OCI-LY7 (cell line): Measurements from ENCODE around the gene EPHB1. TPM values are rescaled to one million over a fixed set of nuclear protein-coding genes. Genes with fewer than 3 reads are reported as not detected.

ENCODE experiments used
- BruUV-seq: library from RNA; stranded (reverse); fragments of 400-500 nt; replicated peaks from 2 replicates; lab custom pipeline; 2021; lab: Mats Ljungman, UMichigan
- CTCF ChIA-PET: fragments of 300-600 bp; sonication (Branson Sonifier 250); formaldehyde crosslinking; loops from one replicate; lab custom pipeline; 2022; ENCODE audit warnings: antibody characterized with exemption; ENCODE audit not compliant: unreplicated experiment; lab: Charles Lee
- POLR2A ChIA-PET: fragments of 300-600 bp; sonication (Branson Sonifier 250); formaldehyde crosslinking; loops from one replicate; lab custom pipeline; 2022; ENCODE audit warnings: antibody characterized with exemption; lab: Charles Lee
- DNase-seq: peaks from one replicate; pipeline ENCODE4 v3.0.0-alpha.2; 2015; ENCODE audit warnings: low spot score
- H2AFZ ChIP-seq: fragments of 200-600 bp; sonication (generic), shearing (Covaris generic); 2 replicates; pipeline ENCODE4 v1.6.1; 2014; ENCODE audit warnings: mild to moderate bottlenecking, antibody characterized with exemption, low read length, moderate library complexity
- H3K27ac ChIP-seq: fragments of 200-600 bp; sonication (generic); 2 replicates; pipeline ENCODE4 v1.5.1; 2014; ENCODE audit warnings: mixed run types, low read depth, mild to moderate bottlenecking, moderate library complexity, low read length, inconsistent platforms; ENCODE audit not compliant: poor library complexity, severe bottlenecking
- H3K36me3 ChIP-seq: fragments of 200-600 bp; sonication (generic); 2 replicates; pipeline ENCODE4 v1.6.1; 2014; ENCODE audit warnings: mild to moderate bottlenecking, antibody characterized with exemption, low read length, moderate library complexity, mixed read lengths; ENCODE audit not compliant: insufficient read depth
- H3K4me1 ChIP-seq: fragments of 200-600 bp; sonication (generic); 2 replicates; pipeline ENCODE4 v1.5.1; 2014; ENCODE audit warnings: mild to moderate bottlenecking, low read length; ENCODE audit not compliant: insufficient read depth, poor library complexity, severe bottlenecking
- H3K4me2 ChIP-seq: fragments of 200-600 bp; sonication (generic); 2 replicates; pipeline ENCODE4 v1.6.1; 2014; ENCODE audit warnings: mild to moderate bottlenecking, low read length
- H3K4me3 ChIP-seq: fragments of 200-600 bp; sonication (generic); 2 replicates; pipeline ENCODE4 v1.5.1; 2014; ENCODE audit warnings: mild to moderate bottlenecking, low read depth, low read length; ENCODE audit not compliant: poor library complexity, severe bottlenecking
- H3K79me2 ChIP-seq: fragments of 200-600 bp; sonication (generic); 2 replicates; pipeline ENCODE4 v1.6.1; 2016; ENCODE audit warnings: low read depth, mild to moderate bottlenecking, low read length, moderate library complexity, mixed read lengths; ENCODE audit not compliant: insufficient read depth
- H3K9me2 ChIP-seq: fragments of 200-600 bp; sonication (generic); 2 replicates; pipeline ENCODE4 v1.6.1; 2016; ENCODE audit warnings: mild to moderate bottlenecking, low read length, mixed read lengths; ENCODE audit not compliant: insufficient read depth
- H3K9me3 ChIP-seq: fragments of 200-600 bp; sonication (generic); 2 replicates; pipeline ENCODE4 v1.6.1; 2014; ENCODE audit warnings: mild to moderate bottlenecking, mixed run types, low read length, mixed read lengths
- H4K20me1 ChIP-seq: fragments of 200-600 bp; sonication (generic); 2 replicates; pipeline ENCODE4 v1.6.1; 2014; ENCODE audit warnings: mild to moderate bottlenecking, antibody characterized with exemption, low read length, moderate library complexity, mixed read lengths; ENCODE audit not compliant: insufficient read depth
- CTCF ChIP-seq: fragments of 200-600 bp; sonication (generic); conservative IDR thresholded peaks from 2 replicates; pipeline ENCODE4 v1.5.1; 2014; ENCODE audit warnings: mild to moderate bottlenecking, antibody characterized with exemption, low read length, moderate library complexity, mixed read lengths
- EZH2phosphoT487 ChIP-seq: fragments of 200-600 bp; sonication (generic); IDR thresholded peaks from 2 replicates; pipeline ENCODE4 v1.6.1; 2018; ENCODE audit warnings: low read depth, borderline replicate concordance, mild to moderate bottlenecking, mixed run types, antibody characterized with exemption, low read length, moderate library complexity, mixed read lengths
- intact Hi-C: fragments of 100-400 bp; cut with micrococcal nuclease; formaldehyde crosslinking; loops from one replicate; pipeline ENCODE4 v1.10.0; 2022; ENCODE audit not compliant: unreplicated experiment
- total RNA-seq, 2 experiments: library from RNA; depleted of rRNA in 1 of 2; stranded (reverse); fragments of >200 nt in 1 of 2; shearing (Covaris generic) in 1 of 2; gene quantifications; 2 replicates each; pipeline ENCODE4 v1.2.3, GENCODE V29; 2014 to 2022

Gene EPHB1
- total RNA-seq, 2 experiments from 2014 or later, result 0.54 to 1.3 TPM

GRCh38 chr3:135175728-135176277, 380.7 kb downstream of the EPHB1 start:
- ChIA-PET CTCF (no interaction called here), POLR2A (no interaction called here)
- BruUV-seq, result no TSS peak
- Histone ChIP-seq H3K79me2 (no peaks in the 10 kb centered on the region), H3K36me3 (no peaks in the 10 kb centered on the region), H3K9me3 (no peaks in the 10 kb centered on the region), H3K27ac (no peak overlapping the region), H3K9me2 (no peaks in the 10 kb centered on the region), H3K4me2 (no peak overlapping the region), H3K4me1 (no peaks in the 10 kb centered on the region), H2AFZ (no peak overlapping the region), H4K20me1 (no peaks in the 10 kb centered on the region), H3K4me3 (no peak overlapping the region)
- intact Hi-C loops, result no loop called here
- TF ChIP-seq EZH2phosphoT487 (no peak), CTCF (no peak)
- no peak for DNase-seq

GRCh38 chr3:135176881-135177280, 381.8 kb downstream of the EPHB1 start:
- Histone ChIP-seq H3K4me3 (no peak overlapping the region), H2AFZ (no peak overlapping the region), H3K4me1 (no peaks in the 10 kb centered on the region), H4K20me1 (no peaks in the 10 kb centered on the region), H3K9me3 (no peaks in the 10 kb centered on the region), H3K27ac (no peak overlapping the region), H3K36me3 (no peaks in the 10 kb centered on the region), H3K9me2 (no peaks in the 10 kb centered on the region), H3K79me2 (no peaks in the 10 kb centered on the region), H3K4me2 (no peak overlapping the region)
- POLR2A ChIA-PET, result no interaction called here
- intact Hi-C loops, result no loop called here
- DNase-seq, result no peak
- no TSS peak for BruUV-seq
- TF ChIP-seq CTCF (no peak), EZH2phosphoT487 (no peak)
- CTCF ChIA-PET, result no interaction called here

GRCh38 chr3:135178566-135178965, 383.5 kb downstream of the EPHB1 start:
- H3K4me2 ChIP-seq, result no peak overlapping the region
- intact Hi-C loops, result no loop called here
- H3K4me1 ChIP-seq, result no peaks in the 10 kb centered on the region
- no peaks in the 10 kb centered on the region for H4K20me1 ChIP-seq
- no peaks in the 10 kb centered on the region for H3K9me3 ChIP-seq
- no peak overlapping the region for H3K27ac ChIP-seq
- no peak overlapping the region for H3K4me3 ChIP-seq
- TF ChIP-seq EZH2phosphoT487 (no peak), CTCF (no peak)
- no peaks in the 10 kb centered on the region for H3K9me2 ChIP-seq
- no TSS peak for BruUV-seq
- no peaks in the 10 kb centered on the region for H3K79me2 ChIP-seq
- ChIA-PET POLR2A (interaction anchor here (0.7 kb wide), 1 partner anchor 414 kb away, joined by 5 read pairs; no protein-coding TSS in a partner anchor), CTCF (no interaction called here)
- H3K36me3 ChIP-seq, result no peaks in the 10 kb centered on the region
- H2AFZ ChIP-seq, result no peak overlapping the region
- no peak for DNase-seq
